Loucy (cell line): ENCODE measurements around the gene FGF22.

Source experiments
- H2AFZ ChIP-seq: fragments of 200-600 bp; sonication (generic); 2 replicates; pipeline ENCODE4 v1.6.0; 2016; ENCODE audit warnings: antibody characterized with exemption, mild to moderate bottlenecking, low read length, moderate library complexity
- H3F3A ChIP-seq: fragments of 200-600 bp; 2 replicates; pipeline ENCODE4 v1.6.0; 2016; ENCODE audit warnings: antibody characterized with exemption, low read depth, mild to moderate bottlenecking
- H3K27me3 ChIP-seq: fragments of 200-600 bp; sonication (generic); 2 replicates; pipeline ENCODE4 v1.6.1; 2014; ENCODE audit warnings: low read length, mild to moderate bottlenecking; ENCODE audit not compliant: insufficient read depth, poor library complexity, severe bottlenecking
- H3K36me3 ChIP-seq: fragments of 200-600 bp; sonication (generic); 2 replicates; pipeline ENCODE4 v1.6.1; 2016; ENCODE audit warnings: low read length; ENCODE audit not compliant: insufficient read depth
- H3K4me1 ChIP-seq: fragments of 200-600 bp; sonication (generic); 2 replicates; pipeline ENCODE4 v1.5.1; 2014; ENCODE audit warnings: low read length, mild to moderate bottlenecking; ENCODE audit not compliant: insufficient read depth, poor library complexity, severe bottlenecking
- H3K4me2 ChIP-seq: fragments of 200-600 bp; sonication (generic); 2 replicates; pipeline ENCODE4 v1.6.0; 2014; ENCODE audit warnings: antibody characterized with exemption, low read length, low read depth, mild to moderate bottlenecking; ENCODE audit not compliant: poor library complexity, severe bottlenecking
- H3K4me3 ChIP-seq: fragments of 200-600 bp; sonication (generic); 2 replicates; pipeline ENCODE4 v1.5.1; 2014; ENCODE audit warnings: low read length, mild to moderate bottlenecking, mixed read lengths; ENCODE audit not compliant: poor library complexity, severe bottlenecking
- H3K79me2 ChIP-seq: fragments of 200-600 bp; sonication (generic); 2 replicates; pipeline ENCODE4 v1.6.1; 2014; ENCODE audit warnings: low read length; ENCODE audit not compliant: insufficient read depth
- H3K9ac ChIP-seq: fragments of 200-600 bp; sonication (generic); 2 replicates; pipeline ENCODE4 v1.6.0; 2014; ENCODE audit warnings: mild to moderate bottlenecking, low read depth, low read length, moderate library complexity; ENCODE audit not compliant: poor library complexity, severe bottlenecking
- H3K9me2 ChIP-seq: fragments of 200-600 bp; sonication (generic); replicated peaks from 2 replicates; pipeline ENCODE4 v1.6.1; 2016; ENCODE audit warnings: low read depth, low read length, mixed read lengths
- H3K9me3 ChIP-seq: fragments of 200-600 bp; sonication (generic); 2 replicates; pipeline ENCODE4 v1.6.1; 2014; ENCODE audit warnings: mild to moderate bottlenecking, antibody characterized with exemption, low read length, low read depth; ENCODE audit not compliant: insufficient read depth
- H4K20me1 ChIP-seq: fragments of 200-600 bp; sonication (generic); 2 replicates; pipeline ENCODE4 v1.6.0; 2014; ENCODE audit warnings: antibody characterized with exemption, low read length, mild to moderate bottlenecking; ENCODE audit not compliant: insufficient read depth, poor library complexity, severe bottlenecking
- CTCF ChIP-seq: fragments of 200-600 bp; sonication (generic); conservative IDR thresholded peaks from 2 replicates; pipeline ENCODE4 v1.5.1; 2014; ENCODE audit warnings: mild to moderate bottlenecking, antibody characterized with exemption, low read length
- EZH2phosphoT487 ChIP-seq: fragments of 200-600 bp; IDR thresholded peaks from 2 replicates; pipeline ENCODE4 v1.6.1; 2018; ENCODE audit warnings: antibody characterized with exemption, mild to moderate bottlenecking, moderate library complexity, borderline replicate concordance

FGF22 gene

DNA sequence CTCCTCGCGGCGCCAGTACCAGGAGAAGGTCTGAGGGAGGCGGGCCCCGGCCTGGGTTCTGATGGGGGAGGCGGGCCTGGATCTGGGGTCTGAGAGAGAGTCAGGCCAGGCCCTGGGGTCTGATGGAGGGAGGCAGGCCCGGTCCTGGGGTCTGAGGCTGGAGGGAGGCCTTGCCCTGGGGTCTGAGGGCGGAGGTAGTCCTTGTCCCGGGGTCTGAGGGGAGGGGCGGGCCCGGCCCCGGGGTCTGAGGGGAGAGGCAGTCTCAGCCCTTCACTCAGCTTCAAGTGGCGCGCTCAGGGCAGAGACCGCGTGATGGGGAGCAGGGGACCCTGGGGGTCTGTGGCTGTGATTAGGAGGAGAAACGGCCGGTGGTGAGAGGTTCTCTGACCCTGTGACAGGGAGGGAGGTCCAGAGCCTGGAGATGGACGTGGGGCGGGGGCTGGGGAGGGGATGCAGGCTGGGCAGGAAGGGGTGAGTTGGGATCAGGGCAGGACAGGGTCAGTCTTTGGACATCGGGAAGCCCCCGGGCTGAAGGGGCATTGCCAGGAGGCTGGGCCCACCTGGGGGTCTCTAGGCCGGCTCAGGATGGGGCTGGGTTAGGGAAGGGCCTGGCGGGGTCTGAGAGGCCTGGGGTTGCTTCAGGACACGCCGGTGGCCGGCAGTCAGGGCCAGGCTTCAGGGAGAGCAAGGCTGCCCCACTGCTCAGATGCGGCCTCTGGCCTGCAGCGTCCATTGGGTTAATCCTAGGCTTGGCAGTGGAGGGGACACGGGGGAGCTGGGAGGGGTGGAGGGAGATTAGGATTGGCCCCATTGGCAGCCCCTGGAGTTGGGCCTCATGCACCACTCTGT lies 31.3 kb upstream of the FGF22 start:
- no peaks in the 10 kb centered on the region for H3K36me3 ChIP-seq
- no peaks in the 10 kb centered on the region for H3K79me2 ChIP-seq
- H3K9me2 ChIP-seq = no peaks in the 10 kb centered on the region
- no peak overlapping the region for H2AFZ ChIP-seq
- H3F3A ChIP-seq = no peaks in the 10 kb centered on the region
- H3K4me1 ChIP-seq = no peaks in the 10 kb centered on the region
- H4K20me1 ChIP-seq = no peaks in the 10 kb centered on the region
- TF ChIP-seq EZH2phosphoT487 = no peak
- no peak for TF ChIP-seq CTCF
- H3K9me3 ChIP-seq = no peaks in the 10 kb centered on the region
- no peak overlapping the region for H3K4me3 ChIP-seq
- H3K27me3 ChIP-seq = no peaks in the 10 kb centered on the region
- no peak overlapping the region for H3K4me2 ChIP-seq
- H3K9ac ChIP-seq = no peak overlapping the region

DNA sequence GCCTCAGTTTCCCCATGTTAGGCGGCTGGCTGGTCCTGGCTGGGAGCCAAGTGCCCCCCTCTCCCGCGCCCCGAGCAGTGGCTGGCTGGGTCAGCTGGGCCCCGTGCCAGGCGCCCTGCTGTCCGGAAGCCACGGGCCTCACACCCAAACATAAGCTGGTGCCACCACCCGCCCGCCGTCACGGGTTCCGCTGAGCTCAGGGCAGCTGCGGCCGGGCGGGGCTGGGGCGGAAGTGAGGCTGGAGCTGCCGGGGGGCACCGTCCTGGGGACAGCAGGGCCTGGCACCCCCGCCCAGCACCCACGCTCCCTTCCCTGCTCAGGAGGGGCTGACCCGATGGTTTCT lies 30.7 kb upstream of the FGF22 start:
- H3K79me2 ChIP-seq = no peaks in the 10 kb centered on the region
- TF ChIP-seq CTCF (no peak), EZH2phosphoT487 (no peak)
- no peaks in the 10 kb centered on the region for H3K9me2 ChIP-seq
- H3K9ac ChIP-seq = no peak overlapping the region
- no peak overlapping the region for H3K4me3 ChIP-seq
- no peaks in the 10 kb centered on the region for H3K27me3 ChIP-seq
- no peak overlapping the region for H2AFZ ChIP-seq
- H3K4me2 ChIP-seq = no peak overlapping the region
- no peaks in the 10 kb centered on the region for H3K4me1 ChIP-seq
- H3K9me3 ChIP-seq = no peaks in the 10 kb centered on the region
- no peaks in the 10 kb centered on the region for H4K20me1 ChIP-seq
- H3F3A ChIP-seq = no peaks in the 10 kb centered on the region
- H3K36me3 ChIP-seq = no peaks in the 10 kb centered on the region

DNA sequence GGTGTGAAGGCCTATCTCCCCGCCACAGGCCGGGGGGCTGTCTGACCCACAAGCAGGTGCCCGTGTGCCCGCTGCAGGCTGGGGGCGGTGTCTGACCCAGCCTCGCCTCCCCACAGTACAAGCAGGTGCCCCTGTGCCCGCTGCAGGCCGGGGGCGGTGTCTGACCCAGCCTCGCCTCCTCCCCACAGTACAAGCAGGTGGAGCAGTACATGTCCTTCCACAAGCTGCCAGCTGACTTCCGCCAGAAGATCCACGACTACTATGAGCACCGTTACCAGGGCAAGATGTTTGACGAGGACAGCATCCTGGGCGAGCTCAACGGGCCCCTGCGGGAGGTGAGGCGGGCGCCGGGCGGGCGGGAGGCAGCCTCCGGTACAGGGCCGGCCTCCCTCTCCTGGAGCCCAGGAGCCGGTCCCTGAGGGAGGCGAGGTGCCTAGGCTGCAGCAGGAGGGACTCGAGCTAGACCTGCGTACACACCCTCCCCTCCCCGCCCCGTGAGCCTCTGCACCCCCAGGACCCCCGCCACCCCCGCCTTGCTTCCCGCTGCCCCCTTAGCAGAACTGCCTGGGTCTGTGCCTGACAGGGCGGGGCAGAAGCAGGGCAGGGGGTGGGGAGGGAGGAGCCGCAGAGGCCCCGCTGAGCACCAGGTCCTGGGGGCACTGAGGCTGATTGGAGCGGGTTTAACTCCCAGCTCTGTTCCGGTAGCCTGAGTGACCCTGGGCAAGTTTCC lies 29.4 kb upstream of the FGF22 start:
- Histone ChIP-seq H3K27me3 (no peaks in the 10 kb centered on the region), H3K4me3 (peak overlapping the region; percentile 67), H3K9ac (peak overlapping the region; percentile 50), H4K20me1 (no peaks in the 10 kb centered on the region), H3F3A (no peaks in the 10 kb centered on the region), H3K4me2 (peak overlapping the region; percentile 64), H3K36me3 (no peaks in the 10 kb centered on the region), H2AFZ (peak overlapping the region; percentile 75), H3K4me1 (no peaks in the 10 kb centered on the region), H3K79me2 (no peaks in the 10 kb centered on the region), H3K9me3 (no peaks in the 10 kb centered on the region), H3K9me2 (no peaks in the 10 kb centered on the region)
- TF ChIP-seq EZH2phosphoT487 (no peak), CTCF (no peak)
